HG03575 (cell line): ENCODE data around the gene ATP13A1.

Experiments
- ATAC-seq: cut with Tn5 transposase; IDR thresholded peaks from one replicate; pipeline ENCODE4 v1.9.1; 2021; ENCODE audit not compliant: unreplicated experiment, insufficient number of reproducible peaks, low FRiP score; ENCODE audit errors: extremely low read depth

Gene ATP13A1

DNA sequence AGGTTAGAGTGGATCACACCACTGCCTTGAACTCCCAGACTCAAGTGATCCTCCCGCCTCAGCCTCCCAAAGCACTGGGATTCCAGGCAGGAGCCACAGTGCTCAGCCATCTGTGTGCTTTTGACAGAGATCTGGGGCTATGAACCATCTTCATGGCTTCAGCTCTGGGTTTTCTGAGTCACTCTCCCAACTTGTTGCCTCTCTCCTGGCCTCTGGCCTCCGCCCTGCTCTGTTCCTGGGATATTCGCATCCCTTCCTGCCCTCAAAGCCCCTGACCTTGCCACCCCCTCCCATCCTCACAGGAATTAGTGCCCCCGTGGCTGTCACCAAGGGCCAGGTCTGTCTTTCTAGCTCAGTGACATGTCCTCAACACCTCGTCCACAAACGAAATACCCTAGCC lies 14.3 kb downstream of the ATP13A1 start:
- ATAC-seq, result no peak

DNA sequence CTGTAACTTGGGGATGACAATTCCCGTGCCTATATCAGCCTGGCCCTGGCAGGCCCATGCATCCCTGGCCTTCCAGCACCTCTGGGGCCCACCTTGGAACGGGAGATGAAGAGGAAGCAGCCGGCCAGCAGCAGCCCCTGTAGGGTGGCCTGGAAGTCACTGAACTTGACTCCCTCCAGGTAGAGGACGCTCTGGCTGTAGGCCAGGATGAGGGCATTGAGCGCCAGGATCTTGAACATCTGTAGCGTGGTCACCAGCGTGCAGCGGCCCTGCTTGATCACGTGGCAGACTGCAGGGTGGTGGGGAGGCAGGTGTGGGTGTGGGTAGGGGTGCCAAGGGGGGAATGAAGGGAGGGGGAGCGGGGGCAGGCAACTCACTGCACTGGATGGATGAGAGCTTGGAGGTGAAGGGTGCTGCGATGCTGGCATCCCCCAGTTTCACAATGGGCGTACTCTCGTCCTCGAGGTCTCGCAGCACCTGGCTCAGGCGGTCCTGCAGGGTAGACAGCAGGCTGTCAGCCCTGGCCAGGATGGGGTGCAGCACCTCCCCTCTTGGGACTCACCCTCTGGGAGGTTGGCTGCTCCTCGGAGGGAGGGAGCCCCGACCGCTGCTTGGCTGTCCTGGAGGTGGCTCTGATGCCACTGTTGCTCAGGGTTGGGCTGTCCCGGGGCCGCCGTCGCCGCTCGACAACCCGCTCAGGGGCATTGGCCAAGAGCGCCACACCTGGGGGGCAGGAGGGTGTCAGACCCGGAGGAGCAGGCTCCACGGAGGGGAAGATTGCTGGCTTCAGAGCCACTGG lies 16.2 kb downstream of the ATP13A1 start:
- no peak for ATAC-seq

DNA sequence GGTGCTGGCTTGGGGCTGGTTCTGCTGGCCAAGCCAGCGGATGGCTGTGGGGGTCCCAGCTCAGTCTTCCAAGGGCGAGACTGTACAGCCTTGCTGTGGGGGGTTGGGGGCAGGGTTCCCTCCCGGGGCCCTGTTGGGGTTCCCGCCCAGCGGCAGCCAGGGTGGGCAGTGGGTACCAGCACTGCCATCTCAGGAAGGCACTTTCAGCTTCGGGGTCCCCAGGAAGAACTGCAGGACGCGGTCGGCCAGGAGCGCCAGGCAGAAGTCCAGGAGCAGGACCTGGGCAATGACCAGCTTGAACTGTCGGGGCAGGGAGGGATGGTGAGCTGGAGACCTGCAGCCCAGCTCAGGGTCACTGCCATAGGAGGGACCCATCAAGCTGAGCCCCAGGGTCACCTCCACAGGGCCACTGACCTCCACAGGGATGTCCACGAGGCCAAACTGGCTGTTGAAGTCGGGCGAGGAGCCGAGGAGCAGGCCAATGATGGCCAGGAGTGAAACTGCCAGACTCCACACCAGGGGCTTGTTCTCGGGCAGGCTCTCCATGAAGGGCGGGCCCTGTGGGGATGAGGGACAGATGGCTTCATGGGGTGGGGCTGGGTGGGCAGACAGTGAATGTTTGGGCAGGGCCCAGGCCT lies 18.1 kb downstream of the ATP13A1 start:
- ATAC-seq, result no peak

DNA sequence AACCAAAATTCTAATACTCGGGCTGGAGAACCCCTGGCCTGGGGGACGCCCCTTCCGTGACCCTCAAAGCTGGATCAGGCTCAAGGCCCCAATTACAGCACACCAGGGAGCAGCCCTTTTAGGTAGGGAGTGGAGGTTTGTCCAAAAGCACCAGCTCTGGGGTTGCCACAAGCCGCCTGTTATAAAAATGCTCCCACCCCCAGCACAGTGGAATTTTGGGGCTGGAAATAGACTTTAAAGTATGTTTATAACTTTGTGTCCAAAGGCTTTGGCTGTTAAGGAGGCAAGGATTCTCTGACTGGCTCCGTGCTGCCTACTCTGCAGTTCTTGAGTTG lies 19.5 kb downstream of the ATP13A1 start:
- ATAC-seq, result no peak

DNA sequence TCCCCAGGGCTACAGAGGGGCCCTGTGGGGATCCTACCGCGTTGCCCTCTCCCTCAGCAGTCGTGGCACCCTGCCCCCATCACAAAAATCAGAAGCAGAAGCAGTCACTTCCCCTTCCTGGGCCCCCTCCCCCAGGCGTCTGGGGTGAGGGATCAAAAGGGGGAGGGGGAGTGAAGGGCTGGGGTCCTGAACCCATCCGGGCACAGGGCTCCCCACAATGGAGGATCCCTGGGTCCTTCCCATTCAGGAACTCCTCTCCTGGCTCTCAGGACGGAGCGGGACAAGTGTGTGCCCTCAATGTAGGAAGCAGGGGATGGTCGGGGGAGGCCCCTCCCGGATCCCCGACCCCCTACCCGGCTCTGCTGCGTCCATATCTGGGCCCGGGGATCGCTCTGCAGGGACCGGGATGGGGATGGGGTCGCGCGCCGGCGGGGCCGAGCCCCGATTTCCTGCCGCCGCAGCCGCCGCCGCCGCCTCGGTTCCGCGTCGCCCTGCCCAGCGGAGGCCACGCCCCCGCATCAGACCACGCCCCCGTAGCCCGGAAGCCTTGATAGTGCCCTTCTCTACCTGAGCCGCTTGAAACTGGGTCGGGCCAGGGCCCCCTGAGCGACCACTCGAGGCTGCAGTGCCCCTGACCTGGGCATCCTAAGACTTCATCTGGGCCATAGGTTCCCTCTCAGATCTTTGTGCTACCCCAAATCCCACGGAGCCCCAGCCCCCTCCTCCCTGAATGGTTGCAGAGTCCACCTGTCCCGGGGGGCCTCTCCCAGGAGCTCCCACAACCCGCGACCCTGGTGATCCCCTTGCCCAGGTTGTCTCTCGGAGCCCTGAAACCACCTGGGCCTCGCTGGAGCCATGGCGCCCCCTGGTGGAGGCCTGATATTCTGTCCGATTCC lies 20.1 kb downstream of the ATP13A1 start, which contains the start of gene GMIP:
GMIP (minus strand) TSS at position 500 of the 896 bp plus-strand sequence; CDS start at position 372, 128 bp downstream.
- ATAC-seq, result no peak

DNA sequence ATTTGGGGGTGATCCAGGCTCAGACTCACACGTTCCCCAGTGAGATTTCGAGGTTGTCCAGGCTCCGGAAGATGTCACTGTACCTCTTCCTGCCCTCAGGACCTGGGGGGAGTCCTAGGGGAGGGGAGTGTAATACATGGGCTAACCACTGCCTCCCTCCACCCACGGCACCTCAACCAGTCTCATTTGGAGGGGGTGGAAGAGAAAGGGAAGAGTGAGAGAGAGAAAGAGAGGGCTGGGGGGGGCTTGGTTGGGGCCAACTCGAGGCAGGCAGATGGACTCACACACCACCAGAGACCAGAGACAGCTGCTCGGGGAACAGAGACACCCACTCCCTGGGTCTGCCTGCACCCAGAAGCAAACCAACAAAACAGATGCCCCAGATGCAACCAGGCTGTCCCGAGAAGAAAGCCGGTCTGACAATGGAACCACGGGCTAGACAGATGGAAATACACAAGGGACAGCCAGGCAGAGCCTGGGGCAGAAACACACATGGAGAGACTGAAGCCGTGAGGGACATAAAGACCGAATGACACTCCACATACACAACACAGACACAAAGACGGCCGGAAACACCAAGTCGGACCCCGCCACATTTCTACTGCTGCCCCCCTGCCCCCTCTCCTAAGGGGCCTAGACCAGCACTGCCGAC lies 20.8 kb downstream of the ATP13A1 start:
- ATAC-seq, result no peak

DNA sequence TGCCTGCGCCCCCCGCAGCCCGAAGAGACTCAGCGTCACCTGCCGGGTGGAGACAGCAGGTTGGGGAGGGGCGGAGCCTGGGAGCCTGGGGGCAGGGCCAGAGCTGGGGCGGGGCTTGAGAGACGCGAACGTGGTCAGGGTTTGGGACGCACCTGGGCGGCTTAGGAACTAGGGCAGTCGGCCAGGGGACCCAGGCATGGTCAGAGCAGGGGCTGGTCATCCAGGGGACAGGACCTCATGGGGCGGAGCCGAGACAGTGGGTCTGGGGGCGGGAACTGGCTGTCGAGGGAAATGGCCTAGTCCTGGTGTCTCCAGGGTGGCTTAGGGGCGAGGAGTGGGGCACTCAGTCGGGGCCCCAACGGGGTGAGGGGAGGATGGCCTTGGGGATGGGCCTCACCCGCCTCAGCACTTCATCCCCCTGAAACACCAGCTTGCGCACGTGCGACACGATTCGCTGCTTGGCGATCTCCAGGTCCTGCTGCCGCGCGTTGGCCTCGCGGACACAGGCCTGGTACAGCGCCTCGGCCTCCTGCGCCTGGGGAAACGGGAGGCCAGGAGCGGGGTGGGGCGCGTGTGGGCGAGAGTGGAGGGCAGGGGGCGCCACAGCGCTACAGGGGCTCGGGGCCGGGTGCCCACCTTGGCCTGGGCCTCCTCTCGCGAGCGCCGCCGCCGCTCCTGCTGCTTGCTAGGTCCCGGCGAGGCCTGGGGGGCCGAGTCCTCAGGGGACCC lies 25.8 kb downstream of the ATP13A1 start:
- ATAC-seq, result no peak

DNA sequence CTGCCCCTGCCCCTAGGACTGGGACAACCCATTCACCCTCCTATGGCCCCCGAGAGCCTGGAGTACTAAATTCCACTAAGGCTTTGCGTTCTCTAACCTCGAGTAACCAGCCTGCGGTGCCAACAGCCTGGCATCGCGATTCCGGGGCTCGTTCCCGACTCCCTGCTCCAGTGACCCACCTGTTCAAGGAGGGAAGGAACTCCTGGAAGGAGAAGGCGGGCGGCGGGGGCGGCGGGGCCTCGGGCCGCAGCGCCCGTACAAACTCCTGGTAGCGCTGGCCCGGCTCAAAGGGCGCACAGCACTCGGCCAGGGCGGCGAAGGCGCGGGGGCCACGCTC lies 26.3 kb downstream of the ATP13A1 start:
- no peak for ATAC-seq

DNA sequence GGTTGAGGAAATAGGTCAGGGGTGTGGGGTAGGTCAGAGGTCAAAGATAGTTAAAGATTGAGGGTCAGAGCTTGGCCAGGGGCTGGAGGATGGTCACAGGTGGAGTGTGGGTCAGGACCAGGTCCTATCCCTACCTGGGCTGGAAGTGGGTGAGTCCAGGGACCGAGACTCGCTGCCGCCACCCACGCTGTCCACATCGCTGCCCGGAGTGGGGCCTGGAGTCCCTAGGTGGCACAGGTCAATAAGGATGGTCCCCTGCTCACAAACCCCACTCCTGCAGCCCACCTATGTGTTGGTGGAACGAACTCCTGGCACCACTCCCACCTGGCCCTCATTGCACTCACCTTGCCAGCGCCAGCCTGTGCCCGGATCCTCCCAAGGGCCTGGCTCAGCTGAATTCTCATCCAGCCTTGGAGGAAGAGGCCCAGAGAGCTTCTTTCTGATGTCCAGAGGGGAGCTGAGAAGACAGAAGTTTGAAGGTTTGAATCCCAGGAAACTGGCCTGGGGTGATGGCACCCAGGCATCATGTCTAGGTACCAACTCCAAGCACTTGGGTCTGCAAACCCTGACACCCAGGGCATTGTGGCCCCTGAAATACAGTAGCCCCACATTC lies 26.8 kb downstream of the ATP13A1 start:
- no peak for ATAC-seq

DNA sequence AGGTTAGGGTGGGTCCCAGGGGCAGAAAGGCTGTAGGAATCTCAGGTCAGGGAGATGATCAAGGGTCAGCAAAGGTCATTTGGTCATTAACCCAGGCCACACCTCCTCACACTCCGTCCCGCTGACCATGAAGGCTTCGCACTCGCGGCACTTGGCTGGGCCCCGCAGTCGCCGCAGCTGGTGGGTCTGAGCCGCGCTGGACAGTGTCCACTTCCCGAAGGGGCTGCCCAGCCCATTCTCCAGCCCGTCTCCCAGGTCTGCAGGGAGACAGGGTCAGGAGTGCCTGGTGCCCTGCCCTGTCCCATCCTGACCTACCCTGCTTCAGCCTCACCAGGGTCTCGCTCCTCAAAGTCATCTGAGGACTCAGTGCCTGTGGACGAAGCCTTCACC lies 28.2 kb downstream of the ATP13A1 start:
- no peak for ATAC-seq

DNA sequence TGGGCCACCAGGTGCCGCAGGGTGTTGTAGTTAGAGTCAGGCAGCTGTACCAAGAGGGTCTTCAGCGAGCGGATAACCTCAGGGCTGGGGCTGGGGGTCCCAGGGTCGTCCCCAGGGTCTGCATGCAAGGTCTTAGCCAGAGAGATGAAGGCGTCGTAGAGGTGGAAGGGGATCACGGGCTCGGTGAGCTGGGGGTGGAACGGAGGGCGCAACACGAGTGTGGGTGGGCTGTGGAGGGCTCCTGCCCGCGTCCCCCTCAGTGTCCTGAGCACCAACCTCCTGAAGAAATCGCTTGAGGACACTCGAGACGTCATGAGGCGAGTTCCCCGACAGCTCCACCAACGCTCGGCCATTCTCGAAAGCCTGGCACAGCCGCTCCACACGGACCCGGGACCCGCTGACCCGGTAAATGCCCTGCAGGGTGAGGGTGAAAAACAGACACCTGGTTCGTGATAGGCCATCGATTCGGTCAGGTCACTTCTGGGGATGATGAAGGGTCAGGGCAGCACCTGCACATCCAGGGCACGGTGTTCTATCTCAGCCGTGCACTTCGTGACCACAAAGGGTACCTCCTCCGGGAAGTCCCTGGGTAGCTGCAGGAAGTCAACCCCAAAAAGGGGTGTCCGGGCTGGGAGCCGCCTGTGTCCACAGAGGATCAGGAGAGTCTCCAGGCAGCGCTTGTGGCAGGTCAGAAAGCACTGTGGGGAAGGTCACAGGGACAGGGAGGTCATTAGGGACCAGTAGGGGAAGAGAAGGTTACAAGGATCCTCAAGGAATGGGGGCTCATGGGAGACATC lies 28.8 kb downstream of the ATP13A1 start:
- ATAC-seq, result no peak

DNA sequence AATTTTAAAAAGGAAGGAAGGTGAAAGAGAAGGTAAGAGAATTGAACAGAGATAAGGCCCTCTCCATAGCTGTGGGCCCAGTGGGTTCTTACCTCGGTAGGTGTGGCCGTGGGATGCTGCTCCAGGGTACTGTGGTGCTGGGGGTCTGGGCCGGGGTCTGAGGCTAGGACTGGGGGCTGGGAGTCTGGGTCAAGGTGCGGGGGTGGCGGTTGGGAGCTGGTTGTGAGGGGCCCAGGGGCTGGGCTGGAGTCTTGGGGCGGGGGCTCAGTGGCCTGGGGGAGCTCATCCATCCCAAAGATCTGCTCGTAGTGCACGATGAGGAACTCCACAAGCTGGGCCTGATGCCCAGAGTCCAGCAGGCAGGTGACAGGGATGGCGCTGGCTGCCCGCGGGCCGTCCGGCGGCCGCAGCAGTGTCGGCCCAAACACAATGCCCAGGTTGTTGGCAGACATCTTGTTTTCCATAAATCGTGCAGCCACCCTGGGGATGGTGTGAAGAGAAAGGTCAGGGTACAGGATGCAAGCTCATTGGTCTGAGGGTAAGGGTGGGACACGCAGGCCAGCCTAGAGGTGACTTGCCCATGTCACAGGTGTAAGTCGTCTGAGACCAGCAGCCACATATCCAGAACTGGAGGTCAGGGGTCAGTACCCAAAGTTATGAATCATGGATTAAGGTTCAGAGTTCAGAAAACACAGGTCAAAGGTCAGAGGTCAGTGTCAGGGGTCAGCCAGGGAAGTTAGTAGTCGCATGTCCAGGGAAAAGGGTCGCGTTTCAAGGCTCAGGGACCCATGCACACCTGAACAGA lies 29.6 kb downstream of the ATP13A1 start:
- ATAC-seq, result no peak

DNA sequence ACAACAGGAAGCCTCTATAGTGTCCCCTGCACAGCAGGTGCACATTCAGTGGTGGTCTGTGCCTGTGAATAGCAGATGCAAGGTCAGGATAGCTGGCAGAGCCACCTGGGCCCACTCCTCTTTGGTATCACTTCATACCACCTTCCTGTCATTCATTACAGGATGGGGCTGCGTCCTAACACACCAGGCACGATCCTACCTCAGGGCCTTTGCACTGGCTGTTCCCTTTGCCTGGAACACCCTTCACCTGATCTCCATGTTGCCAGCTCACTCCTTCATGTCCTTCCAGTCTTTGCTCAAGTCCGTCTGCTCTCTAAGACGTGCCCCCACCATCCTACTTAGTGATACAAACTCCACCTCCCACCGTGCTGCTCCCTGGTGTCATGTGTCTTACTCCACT lies 30.8 kb downstream of the ATP13A1 start:
- no peak for ATAC-seq

DNA sequence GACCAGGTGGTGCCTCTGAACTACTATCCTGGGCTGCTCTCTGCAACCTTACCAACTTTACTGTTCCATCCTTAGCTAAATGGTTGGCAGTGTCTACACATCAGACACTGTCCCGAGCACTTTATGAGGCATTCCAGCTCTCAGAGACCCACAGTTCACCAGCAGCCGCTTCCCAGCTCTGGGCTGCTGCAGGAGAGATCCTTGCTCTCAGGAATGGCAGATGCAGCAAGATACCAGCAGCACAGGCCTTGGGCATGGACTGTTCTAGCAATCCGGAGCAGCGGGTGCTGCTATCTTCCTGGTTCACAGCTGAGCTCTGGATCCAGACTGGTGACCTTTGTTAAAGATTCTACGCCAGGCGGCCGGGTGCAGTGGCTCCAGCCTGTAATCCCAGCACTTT lies 32.1 kb downstream of the ATP13A1 start:
- ATAC-seq, result no peak

DNA sequence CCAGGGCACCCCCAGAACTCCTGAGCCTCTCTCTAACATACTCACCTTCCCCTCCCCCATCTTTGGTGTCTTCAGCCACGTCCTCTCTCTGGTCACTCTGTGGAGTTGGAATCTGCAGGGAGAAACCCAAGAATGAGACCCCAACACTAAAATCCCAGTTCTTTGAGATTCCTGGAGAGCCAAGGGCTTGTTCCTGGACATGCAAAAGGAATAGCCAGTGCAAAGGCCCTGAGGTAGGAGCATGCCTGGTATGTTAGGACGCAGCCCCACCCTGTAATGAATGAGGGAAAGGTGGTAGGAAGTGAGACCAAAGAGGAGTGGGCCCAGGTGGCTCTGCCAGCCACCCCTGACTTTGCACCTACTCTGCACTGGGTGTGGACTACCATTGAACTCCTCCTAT lies 33.0 kb downstream of the ATP13A1 start:
- ATAC-seq, result no peak

DNA sequence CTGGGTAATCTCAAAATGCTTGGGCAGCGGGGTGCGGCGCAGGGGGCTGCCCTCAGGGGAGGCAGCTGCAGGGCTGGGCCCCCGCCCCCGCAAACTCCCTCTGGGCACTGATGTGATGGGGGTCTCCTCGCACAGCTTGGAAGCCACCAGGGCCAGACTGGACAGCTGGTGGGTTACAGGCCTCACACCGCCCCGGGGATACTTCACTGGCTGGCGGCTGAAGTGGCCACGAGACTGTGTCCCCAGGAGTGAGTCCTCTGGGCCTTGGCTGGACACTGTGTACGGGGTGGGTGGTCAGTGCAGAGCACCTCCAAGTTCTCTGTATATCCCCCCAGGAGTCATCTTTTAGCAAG lies 33.4 kb downstream of the ATP13A1 start:
- ATAC-seq, result no peak

DNA sequence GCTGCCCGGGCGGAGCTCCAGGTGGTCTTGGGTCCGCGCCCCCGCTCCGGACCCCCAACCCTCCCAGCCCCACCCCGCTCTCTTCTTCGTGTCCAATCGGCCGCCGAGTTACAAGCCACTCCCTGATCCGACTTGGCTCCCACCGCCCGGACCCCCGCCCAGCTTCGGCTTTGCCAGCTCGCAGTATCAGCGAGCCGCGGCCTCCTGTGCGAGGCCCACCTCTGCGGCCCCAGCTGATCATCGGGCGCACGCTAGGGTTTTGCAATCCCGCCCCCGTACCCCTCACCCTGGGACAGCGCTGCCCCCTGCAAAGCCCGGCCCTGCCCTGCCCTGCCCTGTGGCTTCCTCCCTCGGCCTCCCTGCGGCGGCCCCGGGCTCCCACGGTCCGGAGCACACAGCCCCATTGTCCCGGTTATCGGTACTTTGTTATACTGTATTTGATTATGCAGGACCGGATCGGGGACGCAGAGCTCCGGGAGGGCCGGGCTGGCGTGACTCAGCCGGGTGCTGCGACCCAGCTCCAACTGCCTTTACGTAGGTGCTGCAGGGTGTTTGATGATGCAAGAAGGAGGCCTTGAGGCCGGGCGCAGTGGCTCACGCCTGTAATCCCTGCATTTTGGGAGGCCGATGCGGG lies 34.9 kb downstream of the ATP13A1 start:
- no peak for ATAC-seq
